T-cell (primary cell): ENCODE measurements around the gene ZCCHC9. TPM values are rescaled to one million over a fixed set of nuclear protein-coding genes. Genes with fewer than 3 reads are reported as not detected.

Experiments used
- ATAC-seq, 4 experiments: fragments of 200-7000 bp in 3 of 4; fragments of 150-1000 bp in 1 of 4; cut with Tn5 transposase; replicated peaks in 1 of 4; 1 replicate in 3 of 4; 2 replicates in 1 of 4; pipeline ENCODE4 v1.10.0; 2021; ENCODE audit warnings: moderate library complexity in 3 of 4, mild to moderate bottlenecking in 2 of 4, moderate number of reproducible peaks in 1 of 4
- CTCF ChIA-PET, 2 donors: fragments of 300-600 bp; sonication (Branson Sonifier 250); formaldehyde crosslinking; loops; one replicate each; lab custom pipeline; 2022; ENCODE audit warnings: antibody characterized with exemption in 2 of 2; lab: Charles Lee
- POLR2A ChIA-PET, 2 donors: fragments of 300-600 bp; sonication (Branson Sonifier 250); formaldehyde crosslinking; loops; one replicate each; lab custom pipeline; 2022; ENCODE audit warnings: antibody characterized with exemption in 2 of 2; lab: Charles Lee
- DNase-seq, 35 experiments: peaks; one replicate each; pipeline versions ENCODE4 v3.0.0 to v3.0.0-alpha.2; 2013 to 2023
- H3K27ac ChIP-seq: one replicate; pipeline ENCODE4 v1.5.1; 2013; ENCODE audit warnings: low read length
- H3K27me3 ChIP-seq, 2 experiments: replicated peaks in 1 of 2; 1 replicate in 1 of 2; 2 replicates in 1 of 2; pipeline versions ENCODE4 v1.6.1 to v1.7.0; 2013; ENCODE audit warnings: low read length in 1 of 2, mixed read lengths in 1 of 2; ENCODE audit not compliant: control insufficient read depth in 2 of 2, insufficient read depth in 2 of 2; ENCODE audit errors: extremely low read depth in 1 of 2
- H3K36me3 ChIP-seq, 2 donors: 1 replicate in 1 of 2; 2 replicates in 1 of 2; pipeline versions ENCODE4 v1.6.1 to v1.7.0; 2013; ENCODE audit warnings: low read length in 1 of 2; ENCODE audit not compliant: control insufficient read depth in 2 of 2, insufficient read depth in 1 of 2; ENCODE audit errors: extremely low read depth in 1 of 2
- H3K4me1 ChIP-seq, 2 experiments: 1 replicate in 1 of 2; 2 replicates in 1 of 2; pipeline versions ENCODE4 v1.6.1 to v1.7.0; 2013; ENCODE audit warnings: low read length in 2 of 2, mixed read lengths in 1 of 2; ENCODE audit not compliant: insufficient read depth in 2 of 2, control insufficient read depth in 1 of 2; ENCODE audit errors: extremely low read depth in 1 of 2
- H3K4me3 ChIP-seq, 2 donors: 1 replicate in 1 of 2; 2 replicates in 1 of 2; pipeline versions ENCODE4 v1.5.1 to v1.7.0; 2013; ENCODE audit warnings: mild to moderate bottlenecking in 2 of 2, low read length in 1 of 2, moderate library complexity in 1 of 2; ENCODE audit not compliant: control insufficient read depth in 1 of 2; ENCODE audit errors: extremely low read depth in 1 of 2
- H3K9me3 ChIP-seq: 2 replicates; pipeline ENCODE4 v1.7.0; 2013
- H3K27ac Mint-ChIP-seq, 2 donors: one replicate each; pipeline ENCODE4 v1.8.0; 2020 to 2021; ENCODE audit warnings: mild to moderate bottlenecking in 2 of 2, mixed read lengths in 2 of 2
- H3K27me3 Mint-ChIP-seq, 2 donors: one replicate each; pipeline ENCODE4 v1.8.0; 2021 to 2022; ENCODE audit warnings: mixed read lengths in 2 of 2
- H3K36me3 Mint-ChIP-seq: one replicate; pipeline ENCODE4 v1.8.0; 2021; ENCODE audit warnings: mixed read lengths
- H3K4me1 Mint-ChIP-seq, 3 donors: one replicate each; pipeline ENCODE4 v1.8.0; 2020 to 2022; ENCODE audit warnings: mixed read lengths in 3 of 3, mild to moderate bottlenecking in 1 of 3
- H3K4me3 Mint-ChIP-seq, 3 donors: one replicate each; pipeline ENCODE4 v1.8.0; 2020 to 2022; ENCODE audit warnings: mild to moderate bottlenecking in 3 of 3, mixed read lengths in 3 of 3, moderate library complexity in 3 of 3
- H3K9me3 Mint-ChIP-seq, 3 donors: one replicate each; pipeline ENCODE4 v1.8.0; 2020 to 2022; ENCODE audit warnings: mixed read lengths in 3 of 3
- WGBS: methylation state at CpG from one replicate; pipeline ENCODE4 v1.1.5; 2013; ENCODE audit warnings: missing lambda C conversion rate; ENCODE audit not compliant: insufficient coverage; 5-methylcytosine and 5-hydroxymethylcytosine counted together
- total RNA-seq, 35 experiments: library from RNA in 6 of 35; stranded (reverse) in 6 of 35; fragments of 120-200 nt in 1 of 35; gene quantifications; one replicate each; pipeline versions ENCODE4 v1.2.1 to v1.2.4 and lab custom pipeline; 2013 to 2026

Gene ZCCHC9
- total RNA-seq, 5 donors from 2014 or later (not counting 1 experiment from before 2014, with no cell fraction given): 15.9 to 25.7 (median 22.3) TPM

- CTCF ChIA-PET: no interaction called here
- Histone ChIP-seq H3K4me3 (no peak overlapping the region), H3K27ac (no peak overlapping the region), H3K4me1 (no peaks in the 10 kb centered on the region), H3K36me3 (no peaks in the 10 kb centered on the region), H3K9me3 (no peaks in the 10 kb centered on the region), H3K27me3 (peaks cover 0 to 10% of the 10 kb centered on the region in 2 experiments)
- WGBS: 95% methylated on average over 5 of the region's 11 CpGs
- ATAC-seq (no peak), DNase-seq (no peak)
- no peaks in the 10 kb centered on the region for H3K36me3 Mint-ChIP-seq
- H3K27me3 Mint-ChIP-seq: peaks cover 0 to 9% of the 10 kb centered on the region in 2 donors
- POLR2A ChIA-PET: no interaction called here
- H3K4me1 Mint-ChIP-seq: no peaks in the 10 kb centered on the region
- H3K9me3 Mint-ChIP-seq: no peaks in the 10 kb centered on the region
- H3K27ac Mint-ChIP-seq: no peak overlapping the region
- no peak overlapping the region for H3K4me3 Mint-ChIP-seq
Measured at GRCh38 chr5:81355291-81356251, 54.2 kb downstream of the ZCCHC9 start.

GRCh38 chr5:81359108-81359507 lies 57.7 kb downstream of the ZCCHC9 start:
- Mint-ChIP-seq H3K27ac (no peak overlapping the region), H3K9me3 (no peaks in the 10 kb centered on the region), H3K36me3 (no peaks in the 10 kb centered on the region), H3K4me3 (no peak overlapping the region), H3K4me1 (no peaks in the 10 kb centered on the region), H3K27me3 (peaks cover 0 to 5% of the 10 kb centered on the region in 2 donors)
- WGBS: 90% methylated on average over 2 of the region's 5 CpGs
- Histone ChIP-seq H3K9me3 (no peaks in the 10 kb centered on the region), H3K4me3 (no peak overlapping the region), H3K4me1 (no peaks in the 10 kb centered on the region), H3K27me3 (peaks cover 0 to 10% of the 10 kb centered on the region in 2 experiments), H3K27ac (no peak overlapping the region), H3K36me3 (no peaks in the 10 kb centered on the region)
- ChIA-PET POLR2A (no interaction called here), CTCF (no interaction called here)
- no peak for DNase-seq
- ATAC-seq: no peak

DNA sequence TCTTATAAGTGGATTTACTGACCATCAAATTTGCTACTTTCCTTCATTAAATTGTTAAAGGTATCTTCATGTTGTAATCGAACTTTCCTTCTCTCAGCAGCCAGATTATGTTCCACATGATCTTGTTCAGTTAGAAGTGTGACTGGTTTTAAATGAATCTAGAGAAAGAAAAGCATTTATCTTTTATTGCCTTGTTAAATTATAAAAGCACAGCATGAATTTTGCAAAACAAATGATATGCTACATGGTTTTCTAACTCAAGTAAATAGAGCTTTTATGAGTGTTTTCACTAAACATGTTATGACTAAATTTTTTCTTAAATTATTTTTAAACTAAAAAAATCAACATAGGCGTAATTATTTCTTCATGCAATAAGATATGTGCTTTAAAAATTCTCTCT lies 58.5 kb downstream of the ZCCHC9 start:
- DNase-seq (no peak), ATAC-seq (no peak)
- H3K4me1 ChIP-seq: no peaks in the 10 kb centered on the region
- no peak overlapping the region for H3K27ac ChIP-seq
- ChIA-PET POLR2A (no interaction called here), CTCF (interaction anchor here in 1 of 2 donors (0.6 kb wide), 1 partner anchor 787 kb away, joined by 3 read pairs; no protein-coding TSS in a partner anchor)
- Mint-ChIP-seq H3K36me3 (no peaks in the 10 kb centered on the region), H3K4me3 (no peak overlapping the region), H3K9me3 (no peaks in the 10 kb centered on the region), H3K4me1 (no peaks in the 10 kb centered on the region), H3K27me3 (peaks cover 0 to 5% of the 10 kb centered on the region in 2 donors), H3K27ac (no peak overlapping the region)
- no peaks in the 10 kb centered on the region for H3K9me3 ChIP-seq
- WGBS: no CpG with 5 or more reads among the region's 2 CpGs
- no peaks in the 10 kb centered on the region for H3K36me3 ChIP-seq
- H3K4me3 ChIP-seq: no peak overlapping the region
- peaks cover 0 to 10% of the 10 kb centered on the region in 2 experiments for H3K27me3 ChIP-seq

DNA sequence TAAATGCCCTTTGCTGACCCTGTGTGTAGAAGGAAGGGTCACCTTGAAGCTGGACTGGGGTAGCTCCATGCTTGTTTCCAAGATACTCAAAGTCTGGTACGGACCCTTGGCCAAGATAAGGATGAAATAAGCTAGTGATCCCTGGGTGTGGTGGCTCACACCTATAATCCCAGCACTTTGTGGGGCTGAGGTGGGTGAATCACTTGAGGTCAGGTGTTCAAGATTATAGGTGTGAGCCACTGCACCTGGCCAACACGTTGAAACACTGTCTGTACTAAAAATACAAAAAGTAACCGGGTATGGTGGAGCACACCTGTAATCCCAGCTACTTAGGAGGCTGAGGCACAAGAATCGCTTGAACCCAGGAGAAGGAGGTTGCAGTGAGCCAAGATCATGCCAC lies 59.3 kb downstream of the ZCCHC9 start:
- ATAC-seq (no peak), DNase-seq (no peak)
- ChIA-PET CTCF (interaction anchor here in 1 of 2 donors (0.6 kb wide), 1 partner anchor 786 kb away, joined by 3 read pairs; no protein-coding TSS in a partner anchor), POLR2A (interaction anchor here (0.6 to 0.7 kb wide), 2 partner anchors 20 to 1479 kb away, joined by 3 to 4 read pairs; no protein-coding TSS in a partner anchor)
- Mint-ChIP-seq H3K27ac (no peak overlapping the region), H3K4me1 (no peaks in the 10 kb centered on the region), H3K27me3 (peaks cover 0 to 5% of the 10 kb centered on the region in 2 donors), H3K9me3 (no peaks in the 10 kb centered on the region), H3K4me3 (no peak overlapping the region), H3K36me3 (no peaks in the 10 kb centered on the region)
- no peaks in the 10 kb centered on the region for H3K36me3 ChIP-seq
- H3K4me1 ChIP-seq: no peaks in the 10 kb centered on the region
- H3K9me3 ChIP-seq: no peaks in the 10 kb centered on the region
- H3K27me3 ChIP-seq: peaks cover 0 to 8% of the 10 kb centered on the region in 2 experiments
- 93% methylated on average over 3 of the region's 4 CpGs for WGBS
- H3K27ac ChIP-seq: no peak overlapping the region
- H3K4me3 ChIP-seq: no peak overlapping the region

GRCh38 chr5:81361600-81361999 lies 60.2 kb downstream of the ZCCHC9 start:
- no peaks in the 10 kb centered on the region for H3K4me1 ChIP-seq
- H3K4me1 Mint-ChIP-seq: no peaks in the 10 kb centered on the region
- no peak for ATAC-seq
- no peaks in the 10 kb centered on the region for H3K9me3 Mint-ChIP-seq
- no peak overlapping the region for H3K4me3 ChIP-seq
- H3K27me3 Mint-ChIP-seq: peaks cover 0 to 5% of the 10 kb centered on the region in 2 donors
- H3K4me3 Mint-ChIP-seq: no peak overlapping the region
- WGBS: 100% methylated on average over 1 of the region's 2 CpGs
- H3K9me3 ChIP-seq: no peaks in the 10 kb centered on the region
- POLR2A ChIA-PET: interaction anchor here (0.5 to 0.6 kb wide), 2 partner anchors 905 to 1480 kb away, joined by 3 to 4 read pairs; no protein-coding TSS in a partner anchor
- no peaks in the 10 kb centered on the region for H3K36me3 ChIP-seq
- DNase-seq: no peak
- H3K36me3 Mint-ChIP-seq: no peaks in the 10 kb centered on the region
- peaks cover 0 to 6% of the 10 kb centered on the region in 2 experiments for H3K27me3 ChIP-seq
- no peak overlapping the region for H3K27ac ChIP-seq
- no peak overlapping the region for H3K27ac Mint-ChIP-seq
- CTCF ChIA-PET: no interaction called here
